GM21360 (cell line): Measurements from ENCODE around the gene FN1.

Source experiments
- ATAC-seq: cut with Tn5 transposase; IDR thresholded peaks from one replicate; pipeline ENCODE4 v1.9.1; 2021; ENCODE audit warnings: mild to moderate bottlenecking, moderate library complexity; ENCODE audit not compliant: unreplicated experiment

Gene FN1

GRCh38 chr2:215435870-215436704, at the start of gene FN1:
Gene FN1 (minus strand): TSS chr2:215436068. CDS start chr2:215435802, 266 bp downstream.
- ATAC-seq, result peak; percentile 74

- no peak for ATAC-seq
These were observed 49.2 kb upstream of the FN1 start for GRCh38 chr2:215485032-215485431.

DNA sequence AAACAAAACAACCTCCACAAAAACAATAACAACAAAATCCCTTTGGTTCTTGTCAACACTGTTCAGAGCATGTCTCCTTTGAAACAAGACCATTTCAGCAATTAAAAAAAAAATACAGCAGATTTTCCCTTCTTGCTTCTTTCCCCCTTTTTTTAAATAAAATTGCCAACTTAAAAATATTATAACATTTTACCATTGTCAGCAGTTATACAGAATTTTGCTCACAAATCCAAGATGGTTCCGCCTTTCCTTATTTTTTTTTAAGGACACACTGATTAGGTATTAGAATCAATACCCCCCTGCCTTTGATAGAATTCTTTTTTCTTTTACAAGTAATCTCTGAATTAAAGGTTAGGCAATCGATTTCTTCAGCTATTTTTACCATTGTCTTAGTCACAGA, 48.7 kb upstream of the FN1 start:
- ATAC-seq, result no peak

- ATAC-seq, result no peak
These were observed 47.6 kb upstream of the FN1 start for GRCh38 chr2:215483431-215483830.

- ATAC-seq, result no peak
These were observed 43.8 kb upstream of the FN1 start for GRCh38 chr2:215479536-215480240.

DNA sequence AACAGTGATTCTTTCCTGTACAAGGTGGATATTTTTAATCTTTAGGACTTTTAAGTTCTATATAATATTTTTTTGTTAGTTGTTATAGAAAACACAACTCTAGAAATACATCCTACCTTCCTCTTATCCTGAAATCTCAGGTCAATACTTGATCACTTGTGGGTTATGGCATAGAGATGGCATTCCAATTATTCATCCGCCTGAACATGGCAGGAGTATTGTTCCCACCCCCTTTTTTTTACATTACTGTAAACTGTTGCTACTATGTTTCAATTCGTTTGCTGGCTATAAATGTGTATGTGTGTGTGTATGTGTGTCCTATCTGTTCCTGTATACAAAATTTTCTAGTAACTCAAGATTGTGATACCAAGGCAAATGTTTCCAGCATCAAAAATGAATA, 43.3 kb upstream of the FN1 start:
- ATAC-seq, result no peak

- no peak for ATAC-seq
These were observed 40.6 kb upstream of the FN1 start for GRCh38 chr2:215476424-215476823.

DNA sequence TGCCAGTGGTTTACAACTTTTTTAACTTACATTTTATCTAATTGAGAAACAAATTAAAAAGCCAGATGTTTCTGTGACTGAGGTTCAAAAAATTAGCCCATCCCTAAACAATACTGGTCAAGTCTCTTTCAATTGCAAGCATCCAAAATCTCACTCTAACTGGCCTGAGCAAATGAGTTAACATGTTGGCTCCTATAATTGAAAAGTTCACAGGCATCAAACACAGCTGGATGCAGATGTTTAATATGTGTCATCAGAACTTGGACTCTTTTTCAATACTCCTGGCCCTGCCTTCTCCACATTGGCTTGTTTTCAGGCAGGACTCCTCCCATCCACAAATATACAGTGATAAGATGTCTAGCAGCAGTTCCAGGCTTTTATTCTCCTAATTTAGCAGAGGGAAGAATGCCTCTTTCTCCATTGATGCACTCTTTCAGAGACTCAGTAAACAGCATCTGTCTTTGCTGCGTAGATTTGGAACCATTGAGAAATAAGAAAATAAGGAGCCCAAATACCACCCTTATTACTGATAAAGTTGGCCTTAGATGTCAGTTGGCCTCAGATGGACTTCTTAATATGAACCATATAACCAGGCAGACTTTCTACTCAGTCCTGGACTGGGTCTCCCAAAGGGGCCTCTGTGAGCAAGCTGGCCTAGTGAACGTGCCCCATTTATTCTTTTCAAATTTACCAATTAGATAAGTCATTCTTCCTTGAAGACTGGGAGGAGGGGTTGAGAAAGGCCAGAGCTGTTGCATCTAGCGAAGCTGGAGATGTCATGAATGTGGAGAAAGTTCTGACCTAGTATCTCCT, 30.4 kb upstream of the FN1 start:
- ATAC-seq, result no peak

DNA sequence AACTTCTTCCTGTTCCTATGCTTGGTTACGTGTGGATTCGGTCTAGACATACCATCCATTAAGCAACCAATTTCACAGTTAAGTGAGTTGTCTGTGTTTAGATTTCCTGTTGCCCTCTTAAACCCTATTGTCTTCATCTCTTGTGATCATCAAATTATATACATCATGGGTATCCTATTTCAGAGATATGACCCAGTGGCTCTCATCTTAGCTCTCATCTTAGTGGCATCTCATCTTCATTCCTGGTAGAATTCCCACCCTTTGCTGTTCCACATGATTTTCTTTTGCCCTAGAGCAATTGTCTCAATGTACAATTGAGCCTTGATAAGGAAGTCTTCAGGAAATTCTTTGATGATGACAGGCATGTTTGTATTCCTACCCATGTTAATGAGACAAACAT, 29.4 kb upstream of the FN1 start:
- ATAC-seq, result no peak

- ATAC-seq, result no peak
These were observed 26.1 kb upstream of the FN1 start for GRCh38 chr2:215461836-215462532.

GRCh38 chr2:215460682-215461382, 25.0 kb upstream of the FN1 start:
- no peak for ATAC-seq

DNA sequence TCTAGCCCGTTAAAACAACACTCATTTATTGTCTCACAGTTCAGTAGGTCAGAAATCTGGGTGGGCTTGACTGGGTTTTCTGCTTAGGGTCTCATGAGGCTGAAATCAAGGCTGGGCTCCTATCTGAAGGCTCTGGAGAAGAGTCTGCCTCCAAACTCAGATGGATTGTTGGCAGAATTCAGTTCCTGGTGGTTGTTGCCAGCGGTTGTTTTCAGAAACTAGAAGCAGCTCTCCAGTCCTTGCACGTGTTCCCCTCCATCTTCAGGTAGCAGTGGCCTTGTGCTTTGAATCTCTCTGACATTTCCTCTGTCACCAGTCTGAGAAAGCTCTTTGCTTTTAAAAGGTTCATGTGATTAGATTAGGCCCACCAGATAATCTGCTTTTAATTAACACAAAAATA, 20.1 kb upstream of the FN1 start:
- no peak for ATAC-seq

DNA sequence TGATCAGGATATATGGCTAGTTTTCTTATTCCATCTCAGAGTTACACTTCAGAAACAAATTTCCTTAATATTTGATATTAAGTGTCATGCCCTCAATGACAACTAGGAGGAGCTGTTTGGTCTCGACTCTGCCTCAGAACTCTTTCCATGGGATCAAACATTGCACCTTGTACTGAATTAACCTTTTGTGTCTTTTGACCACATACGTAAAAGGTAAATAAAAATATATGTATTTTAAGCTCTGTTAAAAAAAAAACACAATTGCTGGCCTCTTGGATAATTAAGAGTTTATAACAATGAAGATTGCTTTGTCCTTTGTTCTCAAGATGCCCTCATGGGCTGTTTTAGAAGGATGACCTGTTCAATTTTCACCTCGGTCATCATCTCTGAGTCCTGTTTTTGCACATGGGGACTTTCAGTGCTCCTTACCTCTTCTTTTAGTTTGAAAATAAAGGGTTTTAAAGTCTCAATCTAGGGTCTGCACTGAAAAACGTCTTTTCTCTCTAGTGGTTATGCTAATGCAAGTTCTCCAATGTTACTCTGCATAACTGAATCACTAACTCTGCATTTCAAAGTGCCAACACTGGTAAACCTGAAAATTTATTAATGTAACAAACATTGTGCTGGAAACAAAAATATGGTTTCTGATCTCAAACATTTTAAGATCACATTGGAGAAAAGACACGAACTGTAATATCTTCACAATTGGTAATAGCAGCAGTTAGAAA, 18.8 kb upstream of the FN1 start:
- ATAC-seq, result no peak

- no peak for ATAC-seq
These were observed 16.9 kb upstream of the FN1 start for GRCh38 chr2:215452725-215453124.

DNA sequence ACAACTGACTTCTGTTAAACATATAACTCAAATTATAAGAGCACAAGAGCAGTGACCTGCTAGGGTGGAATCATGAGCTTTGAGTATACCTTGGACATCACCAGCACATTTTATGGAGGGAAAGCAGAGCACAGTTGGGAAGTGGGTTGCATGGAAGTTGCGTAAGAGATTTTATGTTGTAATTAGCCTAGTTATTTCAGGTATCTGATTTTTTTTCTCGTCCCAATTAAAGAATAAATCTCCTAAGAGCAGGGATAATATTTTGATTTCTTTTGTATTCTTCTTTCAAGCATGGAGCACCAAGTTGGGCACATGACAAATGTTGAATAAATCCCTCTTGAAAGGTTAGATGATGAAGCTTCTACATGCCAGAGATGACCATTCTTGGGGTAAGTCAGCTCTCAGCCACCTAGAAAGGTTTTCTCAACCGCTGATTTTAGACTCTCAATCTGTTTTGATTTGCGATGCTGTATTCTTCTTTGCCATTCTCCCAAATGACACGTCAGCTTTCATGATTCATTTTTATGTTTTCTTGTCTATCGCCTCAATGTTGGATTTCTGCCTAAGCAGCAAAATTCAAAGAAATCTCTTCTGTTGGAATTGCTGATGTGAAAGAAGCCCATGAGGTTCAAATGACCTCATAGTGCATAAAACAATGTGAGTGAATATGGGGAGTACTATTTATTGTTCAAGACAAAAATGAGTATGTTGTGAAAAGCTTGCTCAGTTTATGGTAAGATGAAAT, 15.3 kb upstream of the FN1 start:
- ATAC-seq, result no peak

- no peak for ATAC-seq
These were observed 14.5 kb upstream of the FN1 start for GRCh38 chr2:215450188-215451011.

DNA sequence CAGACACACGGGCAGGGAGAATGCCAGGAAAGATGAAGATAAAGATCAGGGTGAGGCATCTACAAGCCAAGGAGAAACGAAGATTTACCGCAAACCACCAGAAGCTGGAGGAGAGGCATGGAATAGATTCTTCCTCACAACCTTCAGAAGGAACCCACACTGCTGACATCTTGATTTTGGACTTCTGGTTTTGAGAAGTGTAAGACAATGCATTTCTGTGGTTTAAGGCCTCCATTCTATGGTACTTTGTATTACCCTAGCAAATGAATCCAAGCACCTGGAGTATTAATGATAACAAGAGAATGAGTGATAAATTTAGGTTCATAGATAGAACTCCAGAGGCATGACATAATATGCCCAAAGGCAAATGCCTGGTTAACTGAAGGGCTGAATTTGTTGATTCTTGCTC, 11.8 kb upstream of the FN1 start:
- no peak for ATAC-seq

DNA sequence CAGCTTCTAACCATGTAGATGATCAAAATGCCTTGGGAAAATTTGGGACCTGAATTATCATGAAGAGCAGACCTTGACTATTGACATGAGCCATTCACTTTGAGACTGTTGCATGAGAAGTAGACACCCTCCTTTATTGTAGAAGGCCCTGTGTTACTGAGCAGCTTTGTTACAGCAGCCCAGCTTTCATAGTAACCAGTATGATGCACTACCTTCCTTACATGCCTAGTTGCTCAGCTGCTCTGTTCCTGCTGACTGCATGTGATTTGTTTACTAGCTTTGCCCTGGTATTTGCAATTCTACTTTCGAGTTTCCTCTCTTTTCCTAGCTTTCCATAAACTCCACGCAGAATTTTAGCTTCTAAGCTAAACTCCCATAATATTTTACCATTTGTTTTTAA, 11.2 kb upstream of the FN1 start:
- ATAC-seq, result no peak
